H1 (cell line): ENCODE results near the gene PRKN. TPM values are rescaled to one million over a fixed set of nuclear protein-coding genes. Genes with fewer than 3 reads are reported as not detected.

Source experiments
- CTCF ChIA-PET: fragments of 300-600 bp; sonication (Branson Sonifier 250); formaldehyde crosslinking; loops from one replicate; lab custom pipeline; 2021; ENCODE audit not compliant: partially characterized antibody; lab: Charles Lee
- POLR2A ChIA-PET: fragments of 300-600 bp; sonication (Branson Sonifier 250); formaldehyde crosslinking; loops from one replicate; lab custom pipeline; 2021; ENCODE audit warnings: inconsistent platforms; ENCODE audit not compliant: partially characterized antibody; lab: Charles Lee
- DNase-seq, 2 experiments: peaks; one replicate each; pipeline versions ENCODE4 v3.0.0 to v3.0.0-alpha.2; 2010 to 2022; ENCODE audit warnings: low spot score in 2 of 2, low read depth in 1 of 2, mixed read lengths in 1 of 2
- FAIRE-seq: peaks from 2 replicates; lab custom pipeline; 2011; peaks lifted over from hg19 to GRCh38; lab: Jason Lieb, UNC
- H2AFZ ChIP-seq: 2 replicates; pipeline ENCODE4 v1.8.1; 2012; ENCODE audit warnings: low read length, inconsistent platforms
- H2AK5ac ChIP-seq: 2 replicates; pipeline ENCODE4 v1.6.1; 2013; ENCODE audit warnings: low read depth, low read length
- H2BK120ac ChIP-seq: replicated peaks from 2 replicates; pipeline ENCODE3; 2013; ENCODE audit warnings: low read depth, low read length, inconsistent platforms
- H2BK12ac ChIP-seq: 2 replicates; pipeline ENCODE4 v1.6.1; 2013; ENCODE audit warnings: low read depth, low read length
- H2BK15ac ChIP-seq: 2 replicates; pipeline ENCODE4 v1.6.1; 2013; ENCODE audit warnings: low read length
- H2BK20ac ChIP-seq: 2 replicates; pipeline ENCODE4 v1.6.1; 2013; ENCODE audit warnings: low read length
- H2BK5ac ChIP-seq: 2 replicates; pipeline ENCODE4 v1.6.1; 2013; ENCODE audit warnings: low read depth, low read length
- H3K14ac ChIP-seq: 2 replicates; pipeline ENCODE4 v1.6.1; 2013; ENCODE audit warnings: inconsistent platforms; ENCODE audit not compliant: insufficient read length
- H3K18ac ChIP-seq: 2 replicates; pipeline ENCODE4 v1.6.1; 2013; ENCODE audit warnings: low read length; ENCODE audit errors: extremely low read depth
- H3K23ac ChIP-seq: 2 replicates; pipeline ENCODE4 v1.6.1; 2013; ENCODE audit warnings: inconsistent platforms; ENCODE audit not compliant: insufficient read length
- H3K23me2 ChIP-seq: 2 replicates; pipeline ENCODE4 v1.6.1; 2013; ENCODE audit warnings: low read depth, low read length
- H3K27ac ChIP-seq: 2 replicates; pipeline ENCODE4 v1.6.1; 2011; ENCODE audit warnings: low read depth, low read length, inconsistent platforms
- H3K27me3 ChIP-seq, 4 experiments: replicated peaks in 1 of 4; 1 replicate in 1 of 4; 2 replicates in 3 of 4; pipeline versions ENCODE4 v1.6.1 to v1.8.1; 2011 to 2013; ENCODE audit warnings: low read length in 3 of 4, mild to moderate bottlenecking in 3 of 4, inconsistent platforms in 2 of 4, mixed read lengths in 2 of 4, moderate library complexity in 1 of 4; ENCODE audit not compliant: control insufficient read depth in 3 of 4, insufficient read depth in 3 of 4; ENCODE audit errors: extremely low read depth in 1 of 4
- H3K36me3 ChIP-seq, 4 experiments: 2 replicates each; pipeline versions ENCODE4 v1.6.1 to v1.8.1; 2011 to 2013; ENCODE audit warnings: mild to moderate bottlenecking in 4 of 4, low read length in 3 of 4, moderate library complexity in 2 of 4, control low read depth in 1 of 4, inconsistent platforms in 1 of 4; ENCODE audit not compliant: insufficient read depth in 4 of 4, control insufficient read depth in 2 of 4
- H3K4ac ChIP-seq: replicated peaks from 2 replicates; pipeline ENCODE3; 2013; ENCODE audit warnings: low read length, low read depth, mixed read lengths, inconsistent platforms; ENCODE audit not compliant: insufficient read length
- H3K4me1 ChIP-seq, 4 experiments: replicated peaks in 1 of 4; 1 replicate in 1 of 4; 2 replicates in 3 of 4; pipeline versions ENCODE4 v1.6.1 to v1.8.1; 2011 to 2013; ENCODE audit warnings: low read length in 3 of 4, inconsistent platforms in 2 of 4, mixed read lengths in 1 of 4; ENCODE audit not compliant: insufficient read depth in 4 of 4, control insufficient read depth in 3 of 4
- H3K4me2 ChIP-seq, 2 experiments: 2 replicates each; pipeline versions ENCODE4 v1.6.1 to v1.8.1; 2011 to 2013; ENCODE audit warnings: low read depth in 2 of 2, low read length in 2 of 2, control low read depth in 1 of 2, inconsistent platforms in 1 of 2, mild to moderate bottlenecking in 1 of 2; ENCODE audit not compliant: insufficient read depth in 1 of 2
- H3K4me3 ChIP-seq, 4 experiments: fragments of 200-600, 300-600 bp in 1 of 4; sonication (generic), shearing (Covaris generic), sonication (Bioruptor Twin) in 1 of 4; 2 replicates each; pipeline versions ENCODE4 v1.5.1 to v1.8.1; 2011 to 2016; ENCODE audit warnings: low read length in 4 of 4, low read depth in 3 of 4, control low read depth in 2 of 4, inconsistent platforms in 2 of 4, mild to moderate bottlenecking in 2 of 4, mixed read lengths in 1 of 4, moderate library complexity in 1 of 4; ENCODE audit not compliant: insufficient read depth in 2 of 4; ENCODE audit errors: extremely low read depth in 1 of 4
- H3K56ac ChIP-seq: replicated peaks from 2 replicates; pipeline ENCODE3; 2013; ENCODE audit warnings: low read depth, mild to moderate bottlenecking, mixed read lengths, low read length, inconsistent platforms; ENCODE audit not compliant: insufficient read length
- H3K79me1 ChIP-seq: 2 replicates; pipeline ENCODE4 v1.6.1; 2013; ENCODE audit warnings: low read depth, low read length, control low read depth
- H3K79me2 ChIP-seq, 2 experiments: 2 replicates each; pipeline versions ENCODE4 v1.6.1 to v1.8.1; 2012 to 2013; ENCODE audit warnings: low read length in 2 of 2, mild to moderate bottlenecking in 2 of 2, inconsistent platforms in 1 of 2; ENCODE audit not compliant: insufficient read depth in 2 of 2, control insufficient read depth in 1 of 2
- H3K9ac ChIP-seq, 4 experiments: replicated peaks in 1 of 4; 1 replicate in 1 of 4; 2 replicates in 3 of 4; pipeline versions ENCODE4 v1.6.1 to v1.8.1; 2011 to 2013; ENCODE audit warnings: low read depth in 3 of 4, low read length in 3 of 4, control low read depth in 2 of 4, mild to moderate bottlenecking in 2 of 4, moderate library complexity in 2 of 4, inconsistent platforms in 1 of 4; ENCODE audit errors: extremely low read depth in 1 of 4
- H3K9me3 ChIP-seq, 2 experiments: 2 replicates each; pipeline versions ENCODE4 v1.6.1 to v1.8.1; 2012 to 2013; ENCODE audit warnings: mild to moderate bottlenecking in 2 of 2, moderate library complexity in 2 of 2, control low read depth in 1 of 2, inconsistent platforms in 1 of 2, low read depth in 1 of 2, low read length in 1 of 2, mixed read lengths in 1 of 2; ENCODE audit not compliant: insufficient read depth in 2 of 2
- H4K20me1 ChIP-seq, 2 experiments: replicated peaks in 1 of 2; 2 replicates each; pipeline versions ENCODE3 to v1.8.1; 2011 to 2013; ENCODE audit warnings: inconsistent platforms in 2 of 2, low read length in 2 of 2, mild to moderate bottlenecking in 1 of 2; ENCODE audit not compliant: insufficient read depth in 2 of 2, control insufficient read depth in 1 of 2
- H4K5ac ChIP-seq: 2 replicates; pipeline ENCODE4 v1.6.1; 2013; ENCODE audit warnings: low read length, low read depth, mixed read lengths, inconsistent platforms; ENCODE audit not compliant: insufficient read length
- H4K8ac ChIP-seq: 2 replicates; pipeline ENCODE4 v1.8.0; 2013; ENCODE audit warnings: mild to moderate bottlenecking, moderate library complexity, low read length, inconsistent platforms; ENCODE audit not compliant: insufficient read depth; ENCODE audit errors: extremely low read depth
- H4K91ac ChIP-seq: replicated peaks from 2 replicates; pipeline ENCODE3; 2013; ENCODE audit warnings: low read length, mixed read lengths, inconsistent platforms; ENCODE audit not compliant: insufficient read length
- BRCA1 ChIP-seq: IDR thresholded peaks from 2 replicates; pipeline ENCODE4 v1.6.1; 2012; ENCODE audit warnings: low read depth, low read length, improper control_type of control experiment
- CBX8 ChIP-seq: fragments of 300-800, 300-1000 bp; sonication (generic); IDR thresholded peaks from 2 replicates; pipeline ENCODE4 v1.7.1; 2016; ENCODE audit warnings: low read depth, low read length, borderline replicate concordance
- EGR1 ChIP-seq: IDR thresholded peaks from 2 replicates; pipeline ENCODE4 v1.6.1; 2011; ENCODE audit warnings: low read depth, low read length, borderline replicate concordance
- JUND ChIP-seq: IDR thresholded peaks from 2 replicates; pipeline ENCODE4 v1.6.1; 2011; ENCODE audit warnings: mild to moderate bottlenecking, improper control_type of control experiment, low read length
- KDM4A ChIP-seq: IDR thresholded peaks from one replicate; pipeline ENCODE4 v1.7.1; 2012; ENCODE audit warnings: low read depth, mild to moderate bottlenecking, moderate library complexity, low read length, inconsistent platforms; ENCODE audit not compliant: severe bottlenecking
- RNF2 ChIP-seq: fragments of 200-900, 300-1000 bp; sonication (generic); IDR thresholded peaks from 2 replicates; pipeline ENCODE4 v1.7.1; 2016; ENCODE audit warnings: borderline replicate concordance, low read depth, mild to moderate bottlenecking, antibody characterized with exemption, low read length; ENCODE audit not compliant: poor library complexity, severe bottlenecking; ENCODE audit errors: missing control alignments
- TAF7 ChIP-seq: optimal IDR thresholded peaks from 2 replicates; pipeline ENCODE3; 2011; ENCODE audit warnings: low read depth, mild to moderate bottlenecking, inconsistent platforms, low read length, moderate library complexity, borderline replicate concordance
- WGBS, 2 experiments: shearing (Covaris generic) in 1 of 2; methylation state at CpG; one replicate each; pipeline versions ENCODE4 v1.1.6 to v1.1.7; 2013 to 2015; ENCODE audit warnings: low lambda C conversion rate in 2 of 2, mixed read lengths in 2 of 2, inconsistent platforms in 1 of 2, low coverage in 1 of 2, missing lambda C conversion rate in 1 of 2; ENCODE audit not compliant: insufficient replicate concordance in 2 of 2, insufficient coverage in 1 of 2, insufficient read length in 1 of 2; ENCODE audit errors: extremely low coverage in 1 of 2, missing lambda C conversion rate in 1 of 2; 5-methylcytosine and 5-hydroxymethylcytosine counted together
- polyA plus RNA-seq, 7 experiments: library from polyadenylated mRNA; depleted of rRNA in 3 of 7; stranded (reverse) in 5 of 7; unstranded in 2 of 7; fragments of >200 nt in 5 of 7; fragments of 200-250 nt in 2 of 7; gene quantifications; 1 replicate in 5 of 7; 2 replicates in 1 of 7; 4 replicates in 1 of 7; pipeline versions ENCODE4 v1.2.1 to v1.2.3, GENCODE V29; 2011 to 2013; ENCODE audit warnings: missing spikeins in 2 of 7, mixed read lengths in 2 of 7
- total RNA-seq: library from RNA; stranded (reverse); fragmentation: NEBNext Ultra II Directional; extraction: Animal tissue kit (Norgen Biotek cat#: 25700); gene quantifications from 2 replicates; pipeline ENCODE4 v1.2.1, GENCODE V29; 2021
- TF ChIP-seq, protein P1 (sequence below): IDR thresholded peaks from 2 replicates; pipeline ENCODE4 v1.6.1; 2011; ENCODE audit warnings: low read depth, mild to moderate bottlenecking, low read length; ENCODE audit not compliant: insufficient read depth

PRKN gene
- total and polyA plus RNA-seq, 2 of the 8 experiments (the other 6 are each of a cell fraction or from before 2014, with no cell fraction given): 0.13 to 0.29 TPM

DNA sequence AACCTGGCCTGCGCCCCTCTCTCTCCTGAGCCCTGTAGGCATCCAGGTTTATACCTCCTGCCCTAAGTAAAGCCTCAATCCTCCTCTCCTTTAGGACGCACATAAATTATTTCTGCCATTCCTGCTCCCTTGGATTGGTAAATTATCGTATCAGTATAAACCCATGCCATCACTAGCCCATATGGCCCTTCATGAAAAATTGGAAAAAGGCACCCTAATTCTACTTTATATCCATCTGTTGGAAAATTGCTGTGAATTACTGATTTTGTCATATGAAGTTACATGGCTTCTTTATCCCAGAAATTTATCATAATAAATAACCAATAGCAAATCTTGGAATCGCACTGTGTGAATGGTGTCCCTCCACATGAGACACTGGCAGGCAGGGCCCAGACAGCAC lies 395.2 kb downstream of the PRKN start:
- CTCF ChIA-PET: no interaction called here
- H2BK20ac ChIP-seq: no peak overlapping the region
- no peak for DNase-seq
- no peak overlapping the region for H3K4me2 ChIP-seq
- no peak overlapping the region for H2AK5ac ChIP-seq
- H4K20me1 ChIP-seq: no peaks in the 10 kb centered on the region
- no peaks in the 10 kb centered on the region for H3K27me3 ChIP-seq
- no peak overlapping the region for H4K5ac ChIP-seq
- H2AFZ ChIP-seq: no peak overlapping the region
- H3K27ac ChIP-seq: no peak overlapping the region
- no peak overlapping the region for H2BK15ac ChIP-seq
- H2BK12ac ChIP-seq: no peak overlapping the region
- no peaks in the 10 kb centered on the region for H3K36me3 ChIP-seq
- H2BK5ac ChIP-seq: no peak overlapping the region
- no peak overlapping the region for H4K8ac ChIP-seq
- H3K4ac ChIP-seq: no peak overlapping the region
- no peak overlapping the region for H3K4me3 ChIP-seq
- H3K23me2 ChIP-seq: no peaks in the 10 kb centered on the region
- TF ChIP-seq, protein P1, sequence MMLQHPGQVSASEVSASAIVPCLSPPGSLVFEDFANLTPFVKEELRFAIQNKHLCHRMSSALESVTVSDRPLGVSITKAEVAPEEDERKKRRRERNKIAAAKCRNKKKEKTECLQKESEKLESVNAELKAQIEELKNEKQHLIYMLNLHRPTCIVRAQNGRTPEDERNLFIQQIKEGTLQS: no peak
- no peak for TF ChIP-seq CBX8
- TF ChIP-seq RNF2: no peak
- no peak for TF ChIP-seq EGR1
- no peak for TF ChIP-seq TAF7
- no peak for TF ChIP-seq JUND
- TF ChIP-seq KDM4A: no peak
- no peak for TF ChIP-seq BRCA1
- H3K56ac ChIP-seq: no peak overlapping the region
- H3K9ac ChIP-seq: no peak overlapping the region
- no peak overlapping the region for H2BK120ac ChIP-seq
- H3K4me1 ChIP-seq: no peaks in the 10 kb centered on the region; a peak in 1 of 7 replicates
- no peak overlapping the region for H4K91ac ChIP-seq
- FAIRE-seq: no peak
- H3K79me2 ChIP-seq: no peaks in the 10 kb centered on the region
- no peak overlapping the region for H3K14ac ChIP-seq
- 94% methylated on average over 4 of the region's 4 CpGs; no CpG with 5 or more reads in 1 of the 2 experiments for WGBS, 2 experiments
- H3K23ac ChIP-seq: no peak overlapping the region
- H3K9me3 ChIP-seq: no peaks in the 10 kb centered on the region
- H3K18ac ChIP-seq: no peak overlapping the region
- H3K79me1 ChIP-seq: no peaks in the 10 kb centered on the region
- POLR2A ChIA-PET: no interaction called here
